ENCODE data around the gene ZDHHC4.

DNA sequence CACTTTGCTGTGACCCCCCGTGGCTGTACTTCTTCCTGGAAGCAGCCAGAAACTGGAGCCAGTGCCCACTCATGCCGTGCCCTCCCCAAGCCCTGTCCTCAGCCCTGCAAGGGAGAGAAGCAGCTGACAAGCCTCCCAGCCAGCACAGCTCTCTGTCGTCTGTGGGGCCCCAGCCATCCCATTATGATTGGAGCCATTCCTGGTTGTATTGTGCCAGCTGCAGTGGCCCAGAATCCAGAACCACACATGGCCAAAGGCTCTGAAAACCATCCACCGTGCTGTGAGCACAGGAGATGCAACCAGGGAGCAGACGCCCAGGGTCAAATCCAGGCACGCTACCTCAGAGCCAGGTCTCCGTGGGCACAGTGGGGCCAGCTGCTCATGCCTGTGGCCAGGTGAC is 44.7 kb upstream of the ZDHHC4 start:
- TF ChIP-seq POLR2A (IDR thresholded peaks at IDR 0.05; ENCODE audit: low read length) (no peak), GATA1 (IDR thresholded peaks at IDR 0.05; ENCODE audit: low read depth, low read length) (no peak)
